Measurements from ENCODE around the gene MGAT5.

MGAT5 gene

DNA sequence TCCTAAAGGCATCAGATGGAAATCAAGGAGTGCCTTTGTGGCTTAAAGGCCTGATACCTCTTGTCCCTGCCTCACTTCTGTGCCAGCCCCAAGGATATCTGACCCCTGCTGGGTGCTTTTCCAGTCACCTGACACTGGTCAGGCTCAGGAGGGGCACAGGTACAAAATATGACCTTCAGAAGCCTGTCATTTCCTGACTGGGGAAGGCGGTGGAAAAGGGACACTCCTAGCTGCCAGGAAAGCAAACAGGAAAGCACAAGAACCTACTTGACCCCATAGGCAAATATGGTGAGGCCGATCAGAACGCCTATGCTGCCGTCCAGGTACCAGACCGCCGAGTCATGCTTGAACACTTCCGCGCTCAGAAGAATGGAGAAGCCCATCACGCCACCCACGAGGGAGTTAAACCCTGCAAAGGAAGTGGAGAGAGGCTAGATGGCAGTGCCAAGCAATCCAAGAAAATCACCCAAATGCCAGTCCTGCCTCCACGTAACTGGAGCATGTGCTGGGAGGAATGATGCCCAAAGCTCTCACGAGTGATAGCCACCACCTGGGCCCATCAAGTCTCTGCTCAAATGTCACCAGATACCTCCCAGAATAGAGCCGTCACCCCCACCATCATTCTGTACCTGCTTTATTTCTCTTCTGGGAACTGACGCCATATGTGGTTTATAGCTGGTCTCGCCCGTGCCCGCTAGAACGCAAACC, 204.0 kb downstream of the MGAT5 start:
- no peak overlapping the region for H2BK12ac ChIP-seq (ENCODE audit: low read length)
- no peak overlapping the region for H2BK5ac ChIP-seq (ENCODE audit: low read length)
- no peak overlapping the region for H3K18ac ChIP-seq (ENCODE audit: low read length)
- H3K14ac ChIP-seq (ENCODE audit: low read length): no peak overlapping the region
- H3K79me1 ChIP-seq (ENCODE audit: low read depth, low read length): no peaks in the 10 kb centered on the region
- no peak overlapping the region for H3K23ac ChIP-seq (ENCODE audit: low read depth, low read length, poor library complexity)
- no peak for DNase-seq (ENCODE audit: low spot score)
- peaks cover 4 to 10% of the 10 kb centered on the region in 2 donors for H3K36me3 ChIP-seq (replicated peaks in 1 of 2; ENCODE audit: control insufficient read depth in 2 of 2, insufficient read depth in 2 of 2, low read length in 2 of 2)
- no peak overlapping the region for H4K8ac ChIP-seq (ENCODE audit: low read depth, low read length)
- H3K4me1 ChIP-seq (ENCODE audit: control insufficient read depth in 2 of 2, insufficient read depth in 1 of 2, low read depth in 1 of 2, low read length in 2 of 2): peaks cover 0 to 6% of the 10 kb centered on the region in 2 donors
- H3K27me3 ChIP-seq (ENCODE audit: control insufficient read depth in 3 of 3, insufficient read depth in 3 of 3, low read depth in 1 of 3, low read length in 3 of 3): no peaks in the 10 kb centered on the region
- no peaks in the 10 kb centered on the region for H3K9me3 ChIP-seq (replicated peaks in 1 of 2; ENCODE audit: control insufficient read depth in 2 of 2, insufficient read depth in 1 of 2, low read depth in 1 of 2, low read length in 2 of 2)
- no peak overlapping the region for H3K27ac ChIP-seq (replicated peaks; ENCODE audit: low read length)
- no CpG with 5 or more reads among the region's 18 CpGs for WGBS, 2 donors (ENCODE audit: extremely low coverage in 2 of 2, insufficient read length in 2 of 2, insufficient replicate concordance in 1 of 2)
- no peak overlapping the region for H2BK120ac ChIP-seq (ENCODE audit: low read depth, low read length)
- no peak overlapping the region for H2AK5ac ChIP-seq (ENCODE audit: low read depth, low read length)
- no peak overlapping the region for H4K91ac ChIP-seq (ENCODE audit: low read depth, low read length, poor library complexity)
- no peak overlapping the region for H2AFZ ChIP-seq (ENCODE audit: low read length)
- no peak overlapping the region for H2BK15ac ChIP-seq (ENCODE audit: low read length)
- no peak overlapping the region for H3K9ac ChIP-seq (ENCODE audit: low read depth, low read length, poor library complexity)
- no peak overlapping the region for H3K4me3 ChIP-seq (ENCODE audit: low read length in 2 of 2)
- H3K4ac ChIP-seq (ENCODE audit: low read length): no peak overlapping the region
- H3K4me2 ChIP-seq (ENCODE audit: insufficient read depth, low read length, poor library complexity, severe bottlenecking): no peak overlapping the region

DNA sequence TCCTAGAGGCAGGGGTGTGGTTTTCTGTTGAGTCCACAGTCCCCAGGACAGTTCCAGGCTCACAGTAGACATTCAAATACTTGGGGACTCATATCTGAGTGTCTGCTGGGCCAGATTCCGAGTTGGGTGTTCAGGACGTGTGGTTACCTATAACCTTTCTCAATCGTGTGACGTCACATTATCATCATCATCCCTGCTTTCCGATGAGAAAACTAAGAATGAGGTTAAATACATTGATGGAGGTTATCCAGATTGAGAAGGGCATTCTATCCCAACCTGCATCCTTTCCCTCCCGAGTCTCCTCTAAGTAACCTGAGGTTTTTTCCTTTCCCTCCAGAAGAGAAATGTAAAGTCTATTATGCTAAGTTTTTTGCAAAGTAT, 204.6 kb downstream of the MGAT5 start:
- H3K79me1 ChIP-seq (ENCODE audit: low read depth, low read length): no peaks in the 10 kb centered on the region
- H3K18ac ChIP-seq (ENCODE audit: low read length): no peak overlapping the region
- WGBS, 2 donors (ENCODE audit: extremely low coverage in 2 of 2, insufficient read length in 2 of 2, insufficient replicate concordance in 1 of 2): no CpG with 5 or more reads among the region's 6 CpGs
- no peak overlapping the region for H3K14ac ChIP-seq (ENCODE audit: low read length)
- no peaks in the 10 kb centered on the region for H3K9me3 ChIP-seq (replicated peaks in 1 of 2; ENCODE audit: control insufficient read depth in 2 of 2, insufficient read depth in 1 of 2, low read depth in 1 of 2, low read length in 2 of 2)
- no peak overlapping the region for H4K91ac ChIP-seq (ENCODE audit: low read depth, low read length, poor library complexity)
- H3K23ac ChIP-seq (ENCODE audit: low read depth, low read length, poor library complexity): no peak overlapping the region
- no peak overlapping the region for H2AFZ ChIP-seq (ENCODE audit: low read length)
- H3K4me1 ChIP-seq (ENCODE audit: control insufficient read depth in 2 of 2, insufficient read depth in 1 of 2, low read depth in 1 of 2, low read length in 2 of 2): peaks cover 0 to 6% of the 10 kb centered on the region in 2 donors
- H2BK12ac ChIP-seq (ENCODE audit: low read length): no peak overlapping the region
- no peak overlapping the region for H2BK15ac ChIP-seq (ENCODE audit: low read length)
- no peak overlapping the region for H3K9ac ChIP-seq (ENCODE audit: low read depth, low read length, poor library complexity)
- no peak overlapping the region for H3K4me2 ChIP-seq (ENCODE audit: insufficient read depth, low read length, poor library complexity, severe bottlenecking)
- H3K27ac ChIP-seq (replicated peaks; ENCODE audit: low read length): no peak overlapping the region
- peaks cover 4 to 5% of the 10 kb centered on the region in 2 donors for H3K36me3 ChIP-seq (replicated peaks in 1 of 2; ENCODE audit: control insufficient read depth in 2 of 2, insufficient read depth in 2 of 2, low read length in 2 of 2)
- no peak overlapping the region for H3K4me3 ChIP-seq (ENCODE audit: low read length in 2 of 2)
- no peak overlapping the region for H2BK5ac ChIP-seq (ENCODE audit: low read length)
- no peak overlapping the region for H3K4ac ChIP-seq (ENCODE audit: low read length)
- no peak overlapping the region for H2BK120ac ChIP-seq (ENCODE audit: low read depth, low read length)
- DNase-seq (ENCODE audit: low spot score): no peak
- H3K27me3 ChIP-seq (ENCODE audit: control insufficient read depth in 3 of 3, insufficient read depth in 3 of 3, low read depth in 1 of 3, low read length in 3 of 3): no peaks in the 10 kb centered on the region
- H4K8ac ChIP-seq (ENCODE audit: low read depth, low read length): no peak overlapping the region
- H2AK5ac ChIP-seq (ENCODE audit: low read depth, low read length): no peak overlapping the region

DNA sequence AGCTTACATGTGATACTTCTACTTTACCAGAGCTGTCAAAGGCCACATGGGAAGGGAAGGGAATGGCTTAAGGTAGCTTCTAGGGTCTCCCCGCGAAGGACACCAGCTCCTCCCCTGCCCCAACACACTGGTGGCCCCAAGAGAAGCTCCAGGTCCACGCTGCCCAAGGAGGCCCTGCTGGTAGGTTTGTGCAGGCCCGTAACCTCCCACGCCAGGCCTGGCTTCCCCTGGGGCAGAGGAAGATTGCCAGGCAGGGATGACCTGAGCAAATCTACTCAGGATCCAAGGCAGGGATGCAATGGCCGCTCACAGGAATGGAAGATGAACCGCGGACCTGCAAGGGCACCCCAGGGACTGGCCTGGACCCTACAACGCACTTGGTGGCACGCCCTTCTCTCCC, 205.1 kb downstream of the MGAT5 start:
- Histone ChIP-seq H3K9ac (ENCODE audit: low read depth, low read length, poor library complexity) (no peak overlapping the region), H2BK5ac (ENCODE audit: low read length) (no peak overlapping the region), H2AK5ac (ENCODE audit: low read depth, low read length) (no peak overlapping the region), H4K91ac (ENCODE audit: low read depth, low read length, poor library complexity) (no peak overlapping the region), H3K9me3 (replicated peaks in 1 of 2; ENCODE audit: control insufficient read depth in 2 of 2, insufficient read depth in 1 of 2, low read depth in 1 of 2, low read length in 2 of 2) (no peaks in the 10 kb centered on the region), H2BK12ac (ENCODE audit: low read length) (no peak overlapping the region), H2BK120ac (ENCODE audit: low read depth, low read length) (no peak overlapping the region), H2AFZ (ENCODE audit: low read length) (no peak overlapping the region), H3K27ac (replicated peaks; ENCODE audit: low read length) (no peak overlapping the region), H3K36me3 (replicated peaks in 1 of 2; ENCODE audit: control insufficient read depth in 2 of 2, insufficient read depth in 2 of 2, low read length in 2 of 2) (peaks cover 4 to 5% of the 10 kb centered on the region in 2 donors), H3K4me2 (ENCODE audit: insufficient read depth, low read length, poor library complexity, severe bottlenecking) (no peak overlapping the region), H3K4me1 (ENCODE audit: control insufficient read depth in 2 of 2, insufficient read depth in 1 of 2, low read depth in 1 of 2, low read length in 2 of 2) (peaks cover 0 to 6% of the 10 kb centered on the region in 2 donors), H3K18ac (ENCODE audit: low read length) (no peak overlapping the region), H3K27me3 (ENCODE audit: control insufficient read depth in 3 of 3, insufficient read depth in 3 of 3, low read depth in 1 of 3, low read length in 3 of 3) (no peaks in the 10 kb centered on the region), H3K79me1 (ENCODE audit: low read depth, low read length) (no peaks in the 10 kb centered on the region), H3K14ac (ENCODE audit: low read length) (no peak overlapping the region), H3K4me3 (ENCODE audit: low read length in 2 of 2) (peak overlapping the region in 1 of 2 donors; percentile 29), H3K23ac (ENCODE audit: low read depth, low read length, poor library complexity) (no peak overlapping the region), H3K4ac (ENCODE audit: low read length) (no peak overlapping the region), H2BK15ac (ENCODE audit: low read length) (no peak overlapping the region), H4K8ac (ENCODE audit: low read depth, low read length) (no peak overlapping the region)
- DNase-seq (ENCODE audit: low spot score): no peak
- no CpG with 5 or more reads among the region's 10 CpGs for WGBS, 2 donors (ENCODE audit: extremely low coverage in 2 of 2, insufficient read length in 2 of 2, insufficient replicate concordance in 1 of 2)

DNA sequence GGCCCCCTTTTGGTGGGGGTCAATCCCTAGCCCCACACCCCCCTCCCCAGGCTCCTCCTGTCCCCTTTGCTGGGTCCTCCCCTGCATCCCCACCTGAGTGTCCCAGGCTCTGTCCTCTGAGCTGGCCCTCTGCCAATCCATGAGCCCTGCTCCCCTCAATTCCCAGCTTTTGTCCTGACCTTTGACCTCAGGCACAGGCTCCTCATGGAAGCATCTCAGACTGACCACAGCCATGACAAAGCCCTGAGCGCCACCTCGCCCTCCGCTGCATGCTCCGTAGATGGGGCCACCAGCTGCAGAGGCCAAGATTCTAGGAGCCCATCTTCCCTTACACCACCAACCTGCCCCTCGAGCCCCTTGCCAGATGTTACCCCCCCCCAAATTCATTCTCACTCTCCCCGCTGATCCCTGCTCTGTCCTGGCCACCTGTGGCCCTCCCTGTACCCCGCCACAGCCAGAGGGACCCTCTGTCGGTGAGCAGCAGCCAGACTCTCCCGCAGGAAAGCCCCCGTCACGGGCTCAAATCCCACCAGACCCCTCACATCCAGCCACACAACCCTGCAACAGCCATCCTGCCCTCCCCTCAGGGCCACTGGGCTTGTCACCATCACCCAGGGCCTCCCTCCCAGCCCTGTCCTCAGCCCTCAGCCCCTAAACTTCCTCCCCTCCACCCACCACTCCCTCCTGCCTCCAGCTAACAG, 206.0 kb downstream of the MGAT5 start:
- WGBS, 2 donors (ENCODE audit: extremely low coverage in 2 of 2, insufficient read length in 2 of 2, insufficient replicate concordance in 1 of 2): no CpG with 5 or more reads among the region's 11 CpGs
- peak overlapping the region; percentile 22 for H3K18ac ChIP-seq (ENCODE audit: low read length)

More for the DNA sequence above, 206.0 kb downstream of the MGAT5 start:
- no peak overlapping the region for H2BK15ac ChIP-seq (ENCODE audit: low read length)
- H3K27ac ChIP-seq (replicated peaks; ENCODE audit: low read length): no peak overlapping the region
- H3K4me3 ChIP-seq (ENCODE audit: low read length in 2 of 2): no peak overlapping the region
- no peaks in the 10 kb centered on the region for H3K27me3 ChIP-seq (ENCODE audit: control insufficient read depth in 3 of 3, insufficient read depth in 3 of 3, low read depth in 1 of 3, low read length in 3 of 3)
- no peak overlapping the region for H3K23ac ChIP-seq (ENCODE audit: low read depth, low read length, poor library complexity)
- H2AFZ ChIP-seq (ENCODE audit: low read length): no peak overlapping the region
- peak overlapping the region; percentile 47 for H3K14ac ChIP-seq (ENCODE audit: low read length)
- H2BK120ac ChIP-seq (ENCODE audit: low read depth, low read length): no peak overlapping the region
- H2BK12ac ChIP-seq (ENCODE audit: low read length): no peak overlapping the region
- H3K9me3 ChIP-seq (replicated peaks in 1 of 2; ENCODE audit: control insufficient read depth in 2 of 2, insufficient read depth in 1 of 2, low read depth in 1 of 2, low read length in 2 of 2): no peaks in the 10 kb centered on the region
- no peak overlapping the region for H3K4me2 ChIP-seq (ENCODE audit: insufficient read depth, low read length, poor library complexity, severe bottlenecking)
- no peak overlapping the region for H4K8ac ChIP-seq (ENCODE audit: low read depth, low read length)
- peaks cover 0 to 6% of the 10 kb centered on the region in 2 donors for H3K4me1 ChIP-seq (ENCODE audit: control insufficient read depth in 2 of 2, insufficient read depth in 1 of 2, low read depth in 1 of 2, low read length in 2 of 2)
- H3K9ac ChIP-seq (ENCODE audit: low read depth, low read length, poor library complexity): no peak overlapping the region
- H3K36me3 ChIP-seq (replicated peaks in 1 of 2; ENCODE audit: control insufficient read depth in 2 of 2, insufficient read depth in 2 of 2, low read length in 2 of 2): peaks cover 4 to 5% of the 10 kb centered on the region in 2 donors
- peak overlapping the region; percentile 68 for H2BK5ac ChIP-seq (ENCODE audit: low read length)
- no peaks in the 10 kb centered on the region for H3K79me1 ChIP-seq (ENCODE audit: low read depth, low read length)
- no peak for DNase-seq (ENCODE audit: low spot score)
- peak overlapping the region; percentile 31 for H2AK5ac ChIP-seq (ENCODE audit: low read depth, low read length)
- no peak overlapping the region for H3K4ac ChIP-seq (ENCODE audit: low read length)
- H4K91ac ChIP-seq (ENCODE audit: low read depth, low read length, poor library complexity): no peak overlapping the region
